HFF-Myc (cell line): ENCODE results near the gene ARHGEF40.
A peak's percentile ranks its signal among the peaks of the same experiment; 100 is the strongest.

Experiments
- DNase-seq: peaks from one replicate; pipeline ENCODE4 v3.0.0-alpha.2; 2011; ENCODE audit warnings: low read depth; ENCODE audit errors: extremely low read depth
- H3K4me3 ChIP-seq: replicated peaks from 2 replicates; pipeline ENCODE4 v1.5.1; 2011; ENCODE audit warnings: low read depth, mild to moderate bottlenecking, control low read depth, low read length
- TF ChIP-seq, protein P1 (sequence below): IDR thresholded peaks from 2 replicates; pipeline ENCODE4 v1.5.1; 2012; ENCODE audit warnings: mild to moderate bottlenecking, low read depth, low read length, control low read depth; ENCODE audit errors: missing control alignments

Gene ARHGEF40

DNA sequence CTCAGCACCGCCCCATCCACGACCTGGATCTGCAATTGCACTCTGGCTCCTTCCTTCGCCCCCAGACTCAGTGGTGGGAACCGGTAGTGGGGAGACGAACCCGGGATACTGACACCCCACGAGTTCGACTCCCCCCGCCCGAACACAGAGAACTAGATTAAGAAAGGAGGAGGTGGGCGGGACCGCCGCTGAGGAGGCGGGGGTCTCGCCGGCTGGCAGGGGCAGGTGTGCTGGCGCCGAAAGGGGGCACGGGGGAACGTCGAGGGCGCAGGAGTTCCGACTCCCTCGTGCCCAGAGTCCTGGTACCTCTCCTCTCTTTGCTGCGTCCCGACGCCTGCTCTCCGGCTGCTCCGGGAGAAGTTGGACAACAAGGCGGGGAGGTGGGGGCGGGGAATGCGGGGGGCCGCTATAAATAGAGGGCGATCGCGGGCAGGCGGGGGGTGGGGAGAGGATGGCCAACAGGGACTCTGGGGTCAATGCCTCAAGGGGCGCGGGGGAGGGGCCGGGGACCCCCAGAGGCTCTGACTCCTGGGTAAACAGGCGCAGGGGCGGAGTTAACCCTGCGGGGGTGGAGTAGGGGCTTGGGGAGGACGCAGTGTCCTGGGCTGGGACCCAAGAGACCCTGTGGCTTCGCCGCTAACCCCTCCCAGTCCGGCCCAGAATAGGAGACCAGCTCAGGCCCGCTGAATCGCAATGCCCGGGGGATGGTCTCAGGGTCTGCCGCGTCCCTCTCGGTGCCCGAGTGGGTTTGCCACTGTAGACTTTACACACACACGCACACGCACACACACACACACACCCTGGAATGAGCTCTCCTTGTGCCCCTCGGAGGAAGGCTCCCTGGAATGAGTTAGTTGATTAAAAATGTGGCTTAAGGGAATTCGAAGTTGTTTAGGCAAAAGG, 44.5 kb upstream of the ARHGEF40 start:
- TF ChIP-seq, protein P1, sequence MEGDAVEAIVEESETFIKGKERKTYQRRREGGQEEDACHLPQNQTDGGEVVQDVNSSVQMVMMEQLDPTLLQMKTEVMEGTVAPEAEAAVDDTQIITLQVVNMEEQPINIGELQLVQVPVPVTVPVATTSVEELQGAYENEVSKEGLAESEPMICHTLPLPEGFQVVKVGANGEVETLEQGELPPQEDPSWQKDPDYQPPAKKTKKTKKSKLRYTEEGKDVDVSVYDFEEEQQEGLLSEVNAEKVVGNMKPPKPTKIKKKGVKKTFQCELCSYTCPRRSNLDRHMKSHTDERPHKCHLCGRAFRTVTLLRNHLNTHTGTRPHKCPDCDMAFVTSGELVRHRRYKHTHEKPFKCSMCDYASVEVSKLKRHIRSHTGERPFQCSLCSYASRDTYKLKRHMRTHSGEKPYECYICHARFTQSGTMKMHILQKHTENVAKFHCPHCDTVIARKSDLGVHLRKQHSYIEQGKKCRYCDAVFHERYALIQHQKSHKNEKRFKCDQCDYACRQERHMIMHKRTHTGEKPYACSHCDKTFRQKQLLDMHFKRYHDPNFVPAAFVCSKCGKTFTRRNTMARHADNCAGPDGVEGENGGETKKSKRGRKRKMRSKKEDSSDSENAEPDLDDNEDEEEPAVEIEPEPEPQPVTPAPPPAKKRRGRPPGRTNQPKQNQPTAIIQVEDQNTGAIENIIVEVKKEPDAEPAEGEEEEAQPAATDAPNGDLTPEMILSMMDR = no peak
- H3K4me3 ChIP-seq = peak overlapping the region; percentile 34
- no peak for DNase-seq

- DNase-seq = no peak
- no peak overlapping the region for H3K4me3 ChIP-seq
- TF ChIP-seq, protein P1 = no peak
Measured at GRCh38 chr14:21026274-21026987, 43.7 kb upstream of the ARHGEF40 start.

- DNase-seq = no peak
- TF ChIP-seq, protein P1 = no peak
- H3K4me3 ChIP-seq = no peak overlapping the region
Measured at GRCh38 chr14:21026988-21027315, 43.2 kb upstream of the ARHGEF40 start.

GRCh38 chr14:21029917-21030316, 40.2 kb upstream of the ARHGEF40 start, which contains the start of gene TPPP2:
TPPP2 (plus strand) TSS chr14:21030217; CDS start chr14:21030582, 365 bp downstream.
- H3K4me3 ChIP-seq = no peak within 1 kb of the TSS
- no peak for DNase-seq
- TF ChIP-seq, protein P1 = no peak

DNA sequence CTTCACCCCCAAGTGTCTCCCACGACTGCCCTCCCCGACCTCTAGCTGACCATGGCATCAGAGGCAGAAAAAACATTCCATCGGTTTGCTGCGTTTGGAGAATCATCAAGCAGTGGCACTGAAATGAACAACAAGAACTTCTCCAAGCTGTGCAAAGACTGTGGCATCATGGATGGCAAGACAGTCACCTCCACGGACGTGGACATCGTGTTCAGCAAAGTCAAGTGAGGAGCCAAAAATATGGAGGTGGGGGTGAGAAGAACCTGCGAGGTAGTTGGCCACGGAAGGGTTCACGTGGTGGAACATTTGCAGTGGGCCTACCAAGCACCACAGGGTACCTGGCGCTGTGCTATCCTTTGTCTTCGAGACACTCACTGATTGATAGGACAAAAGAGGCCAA, 39.6 kb upstream of the ARHGEF40 start:
- no peak overlapping the region for H3K4me3 ChIP-seq
- TF ChIP-seq, protein P1 = no peak
- no peak for DNase-seq

- no peak overlapping the region for H3K4me3 ChIP-seq
- TF ChIP-seq, protein P1 = no peak
- DNase-seq = no peak
Measured at GRCh38 chr14:21032326-21033132, 37.6 kb upstream of the ARHGEF40 start.
